AG10803 (cell line): ENCODE measurements around the gene NOVA1.

Experiments used
- DNase-seq: peaks from one replicate; pipeline ENCODE4 v3.0.0; 2010; ENCODE audit warnings: low read depth
- H3K4me3 ChIP-seq: 2 replicates; pipeline ENCODE4 v1.5.1; 2011; ENCODE audit warnings: mild to moderate bottlenecking, low read length, control low read depth
- CTCF ChIP-seq: conservative IDR thresholded peaks from 2 replicates; pipeline ENCODE4 v1.5.1; 2011; ENCODE audit warnings: mild to moderate bottlenecking, low read length, control low read depth, inconsistent platforms

NOVA1 gene

GRCh38 chr14:26463136-26463535, 134.7 kb downstream of the NOVA1 start:
- no peak for DNase-seq
- no peak overlapping the region for H3K4me3 ChIP-seq
- no peak for TF ChIP-seq CTCF

- H3K4me3 ChIP-seq, result no peak overlapping the region
- no peak for TF ChIP-seq CTCF
- DNase-seq, result no peak
Observed at GRCh38 chr14:26454105-26454504, 143.7 kb downstream of the NOVA1 start.

- no peak overlapping the region for H3K4me3 ChIP-seq
- TF ChIP-seq CTCF, result no peak
- DNase-seq, result no peak
Observed at GRCh38 chr14:26448181-26448855, 149.5 kb downstream of the NOVA1 start.

DNA sequence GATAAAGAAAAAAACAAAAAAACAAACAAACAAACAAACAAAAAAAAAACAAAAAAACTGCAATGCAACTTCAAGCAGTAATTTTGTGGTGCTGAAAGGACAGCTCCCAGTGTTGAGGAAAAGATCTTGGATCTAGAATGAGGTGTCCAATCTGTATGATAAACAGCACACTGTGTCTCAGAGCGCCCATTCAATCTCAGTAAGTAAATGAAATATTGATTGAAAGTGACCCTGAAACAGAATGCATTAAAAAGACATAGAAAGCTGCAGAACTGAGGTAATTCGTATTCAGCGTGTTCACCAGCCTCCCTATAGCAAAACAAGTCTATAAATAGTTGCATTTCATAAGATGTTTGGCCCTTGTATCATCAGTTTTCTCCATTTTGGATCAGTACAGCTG, 153.0 kb downstream of the NOVA1 start:
- no peak for TF ChIP-seq CTCF
- H3K4me3 ChIP-seq, result no peak overlapping the region
- DNase-seq, result no peak

- no peak for TF ChIP-seq CTCF
- no peak overlapping the region for H3K4me3 ChIP-seq
- DNase-seq, result no peak
Observed at GRCh38 chr14:26443654-26444053, 154.2 kb downstream of the NOVA1 start.

GRCh38 chr14:26429205-26429604, 168.6 kb downstream of the NOVA1 start:
- no peak overlapping the region for H3K4me3 ChIP-seq
- no peak for TF ChIP-seq CTCF
- DNase-seq, result no peak

GRCh38 chr14:26427097-26427496, 170.7 kb downstream of the NOVA1 start:
- no peak for TF ChIP-seq CTCF

More at GRCh38 chr14:26427097-26427496, 170.7 kb downstream of the NOVA1 start:
- peak; percentile 5 for DNase-seq
- H3K4me3 ChIP-seq, result no peak overlapping the region
